OCI-M2 (cell line): ENCODE results near the gene FMN1.

Source experiments
- DNase-seq: peaks from one replicate; lab custom pipeline; 2025; ENCODE audit not compliant: unreplicated experiment; lab: John Stamatoyannopoulos, UW

The FMN1 gene

GRCh38 chr15:33066584-33066983, 127.9 kb downstream of the FMN1 start:
- no peak for DNase-seq

- DNase-seq = no peak
These were observed 129.6 kb downstream of the FMN1 start for GRCh38 chr15:33064878-33065277.

- DNase-seq = no peak
These were observed 135.3 kb downstream of the FMN1 start for GRCh38 chr15:33059184-33059583.

- no peak for DNase-seq
These were observed 136.7 kb downstream of the FMN1 start for GRCh38 chr15:33057845-33058244.

- DNase-seq = no peak
These were observed 138.6 kb downstream of the FMN1 start for GRCh38 chr15:33055962-33056361.

GRCh38 chr15:33051528-33051927, 143.0 kb downstream of the FMN1 start:
- no peak for DNase-seq

GRCh38 chr15:33048255-33048654, 146.3 kb downstream of the FMN1 start:
- DNase-seq = no peak

- no peak for DNase-seq
These were observed 147.4 kb downstream of the FMN1 start for GRCh38 chr15:33047077-33047476.

GRCh38 chr15:33046329-33046728, 148.2 kb downstream of the FMN1 start:
- DNase-seq = no peak

- no peak for DNase-seq
These were observed 149.3 kb downstream of the FMN1 start for GRCh38 chr15:33045066-33045810.

GRCh38 chr15:33044598-33044997, 149.9 kb downstream of the FMN1 start:
- DNase-seq = no peak

GRCh38 chr15:33043636-33044035, 150.9 kb downstream of the FMN1 start:
- DNase-seq = no peak

- DNase-seq = no peak
These were observed 154.0 kb downstream of the FMN1 start for GRCh38 chr15:33040496-33040895.

GRCh38 chr15:33034588-33034987, 159.9 kb downstream of the FMN1 start:
- no peak for DNase-seq

- no peak for DNase-seq
These were observed 162.5 kb downstream of the FMN1 start for GRCh38 chr15:33032053-33032452.

GRCh38 chr15:33031324-33031821, 163.1 kb downstream of the FMN1 start:
- DNase-seq = no peak

GRCh38 chr15:33030315-33030714, 164.2 kb downstream of the FMN1 start:
- DNase-seq = no peak

GRCh38 chr15:33029109-33029652, 165.3 kb downstream of the FMN1 start:
- DNase-seq = no peak

- DNase-seq = no peak
These were observed 166.0 kb downstream of the FMN1 start for GRCh38 chr15:33028495-33028894.

GRCh38 chr15:33027306-33028035, 167.0 kb downstream of the FMN1 start:
- no peak for DNase-seq

GRCh38 chr15:33026614-33027013, 167.9 kb downstream of the FMN1 start:
- no peak for DNase-seq

- no peak for DNase-seq
These were observed 171.9 kb downstream of the FMN1 start for GRCh38 chr15:33022629-33023028.
